GM19351 (cell line): Measurements from ENCODE around the gene H2BK1.

ENCODE experiments used
- ATAC-seq: cut with Tn5 transposase; IDR thresholded peaks from one replicate; pipeline ENCODE4 v1.9.1; 2021; ENCODE audit warnings: mild to moderate bottlenecking, moderate library complexity; ENCODE audit not compliant: unreplicated experiment

Gene H2BK1

GRCh38 chr7:151232917-151233701 lies 22.8 kb upstream of the H2BK1 start:
- ATAC-seq: peak; percentile 36

DNA sequence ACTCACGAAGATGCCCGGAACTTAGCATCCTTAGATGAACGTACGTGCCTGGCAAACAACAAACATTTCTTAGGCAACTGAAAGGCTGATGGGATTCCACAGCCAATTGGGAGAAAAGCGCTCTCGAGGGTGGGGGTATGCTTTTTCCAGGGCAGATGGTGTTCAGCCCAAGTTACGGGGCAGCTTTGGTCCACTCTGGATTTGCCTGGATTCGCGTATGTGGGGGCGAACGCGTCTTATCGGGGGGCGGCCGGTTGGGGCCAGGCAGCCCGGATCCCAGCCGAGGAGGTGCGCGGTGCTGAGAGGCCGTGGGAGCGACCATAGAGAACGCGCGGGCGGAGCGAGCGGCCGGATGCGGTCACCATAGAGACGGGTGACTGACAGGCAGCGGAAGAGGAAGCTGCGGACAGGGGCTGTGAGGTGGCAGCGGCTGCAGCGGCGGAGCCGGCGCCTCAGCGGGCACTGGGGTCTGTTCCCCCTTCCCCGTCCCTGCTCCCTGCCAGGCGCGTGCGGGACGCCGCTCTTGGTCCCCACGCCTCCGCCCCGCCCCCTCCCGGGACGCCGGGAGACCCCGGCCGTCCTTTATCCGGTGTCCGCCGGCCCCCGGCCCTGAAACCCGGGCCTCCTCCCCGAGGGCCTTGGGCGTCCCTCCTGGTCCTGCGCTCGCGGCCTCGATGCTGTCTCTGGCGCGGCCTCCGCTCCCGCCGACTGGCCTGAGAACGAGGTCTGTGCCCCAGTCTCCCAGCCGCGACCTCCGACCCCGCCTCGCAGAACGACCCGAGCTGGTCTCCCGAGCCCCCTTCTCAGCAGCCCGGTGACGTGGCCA lies 22.0 kb upstream of the H2BK1 start, which contains the start of gene CHPF2:
Gene CHPF2, plus strand, starts transcription at position 393 of the 826 bp plus-strand sequence. CDS start 1,529 bp downstream, outside the sequence.
- ATAC-seq: peak; percentile 97

- no peak for ATAC-seq
Observed at GRCh38 chr7:151231080-151231479, 20.8 kb upstream of the H2BK1 start.

GRCh38 chr7:151229249-151229648 lies 19.0 kb upstream of the H2BK1 start:
- no peak for ATAC-seq

DNA sequence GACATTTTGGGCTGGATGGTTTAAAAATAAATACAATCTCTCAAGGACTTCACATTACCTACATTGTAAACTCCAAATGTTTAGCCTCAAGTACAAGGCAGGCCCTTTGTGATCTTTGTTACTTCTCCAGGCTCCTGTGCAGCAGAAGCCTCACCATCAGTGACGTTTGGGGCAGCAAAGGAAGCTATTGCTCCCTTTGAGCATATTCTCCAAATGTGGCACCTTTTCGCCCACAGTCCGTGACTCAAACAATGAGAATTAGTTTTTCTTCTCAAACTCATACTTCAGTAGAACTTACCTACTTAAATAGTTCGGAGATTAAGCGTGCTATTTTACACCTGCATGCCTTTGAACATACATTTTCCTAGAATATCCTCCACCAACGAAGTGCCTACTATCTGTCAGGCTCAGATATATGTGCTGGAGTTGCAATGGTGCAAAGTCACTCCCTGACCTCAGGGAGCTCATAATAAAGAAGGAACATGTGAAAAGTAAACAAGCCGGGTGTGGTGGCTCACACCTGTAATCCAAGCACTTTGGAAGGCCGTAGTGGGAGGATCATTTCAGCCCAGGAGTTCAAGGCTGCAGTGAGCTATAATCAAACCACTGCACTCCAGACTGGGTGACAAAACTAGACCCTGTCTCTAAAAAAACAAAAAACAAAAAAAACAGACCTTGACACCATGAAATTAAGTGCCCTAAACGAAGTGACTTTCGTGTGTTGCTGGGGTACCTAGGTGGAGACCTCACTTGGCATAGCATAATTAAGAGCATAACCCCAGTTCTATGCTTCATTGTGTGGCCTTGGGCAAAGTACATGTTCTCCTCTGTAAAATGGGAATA lies 18.0 kb upstream of the H2BK1 start:
- ATAC-seq: no peak

DNA sequence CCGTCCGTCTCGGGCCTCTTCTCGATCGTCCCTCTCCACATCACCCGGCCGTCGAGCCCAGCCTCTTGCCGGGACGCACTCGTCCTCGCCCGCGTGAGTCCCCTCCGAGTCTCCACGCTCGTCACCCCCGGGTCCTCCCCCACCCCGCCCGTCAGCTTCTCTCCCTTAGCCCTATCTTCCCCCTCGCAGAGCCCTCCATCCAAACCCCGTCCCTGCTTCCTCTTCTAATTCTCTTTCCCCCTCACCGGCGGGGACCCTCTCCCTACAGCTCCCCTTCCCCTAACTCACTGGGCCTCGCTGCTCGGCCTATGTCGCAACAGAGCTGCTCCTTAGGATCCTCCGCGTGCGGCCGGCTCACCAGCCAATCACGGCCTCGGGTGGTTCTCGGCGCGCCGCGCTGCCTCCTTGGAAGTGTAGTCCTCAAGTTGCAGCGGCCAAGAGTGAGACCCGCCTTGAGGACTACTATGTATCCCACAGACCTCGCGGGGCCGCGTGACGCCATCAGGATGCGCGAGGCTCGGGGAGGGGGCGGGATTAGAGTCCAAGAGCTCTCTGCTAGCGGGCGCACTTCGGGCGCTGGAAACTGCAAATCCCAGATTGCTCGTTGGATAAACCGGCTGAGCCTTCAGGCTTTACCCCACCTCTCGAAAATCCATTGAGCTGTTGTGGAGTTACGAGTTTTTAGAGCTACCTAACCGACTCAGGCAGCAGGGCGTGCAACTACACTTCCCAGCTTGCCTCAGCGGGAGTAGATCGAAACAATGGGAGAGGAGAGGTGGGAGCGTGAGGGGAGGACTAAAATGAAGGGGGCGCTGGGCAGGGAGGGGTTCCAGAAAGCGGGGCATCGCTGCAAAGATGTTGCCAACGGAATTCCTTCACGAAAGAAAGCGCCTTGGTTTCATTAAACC lies 16.8 kb upstream of the H2BK1 start, which contains the start of gene ABCF2:
Gene ABCF2, minus strand, starts transcription at position 331 of the 908 bp plus-strand sequence. CDS start 747 bp downstream, outside the sequence.
- peak; percentile 98 for ATAC-seq

- no peak for ATAC-seq
Observed at GRCh38 chr7:151226560-151226874, 16.2 kb upstream of the H2BK1 start.

- no peak for ATAC-seq
Observed at GRCh38 chr7:151225948-151226510, 15.7 kb upstream of the H2BK1 start.

- ATAC-seq: no peak
Observed at GRCh38 chr7:151223728-151224127, 13.4 kb upstream of the H2BK1 start.

DNA sequence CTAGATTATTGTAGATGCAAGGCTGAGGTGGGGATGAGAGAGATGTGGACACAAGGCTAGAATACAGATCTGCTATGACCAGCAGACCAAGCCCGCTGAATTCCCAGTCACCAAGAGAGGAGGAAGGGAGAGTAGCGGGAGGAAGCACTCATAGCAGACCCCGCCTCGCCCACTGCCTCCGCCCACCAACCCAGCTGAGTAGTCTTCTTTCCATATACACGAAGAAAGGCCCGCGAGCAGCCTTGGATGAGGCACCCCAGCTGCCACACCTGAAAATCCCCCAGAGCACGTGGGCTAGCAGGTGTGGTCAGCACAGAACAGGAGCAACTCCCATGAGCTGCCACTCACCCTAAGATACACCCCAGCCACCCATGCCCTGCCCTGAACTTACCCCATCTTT lies 7.9 kb upstream of the H2BK1 start:
- ATAC-seq: no peak

GRCh38 chr7:151215396-151215795 lies 5.1 kb upstream of the H2BK1 start:
- ATAC-seq: no peak

- no peak for ATAC-seq
Observed at GRCh38 chr7:151213826-151214225, 3.5 kb upstream of the H2BK1 start.

DNA sequence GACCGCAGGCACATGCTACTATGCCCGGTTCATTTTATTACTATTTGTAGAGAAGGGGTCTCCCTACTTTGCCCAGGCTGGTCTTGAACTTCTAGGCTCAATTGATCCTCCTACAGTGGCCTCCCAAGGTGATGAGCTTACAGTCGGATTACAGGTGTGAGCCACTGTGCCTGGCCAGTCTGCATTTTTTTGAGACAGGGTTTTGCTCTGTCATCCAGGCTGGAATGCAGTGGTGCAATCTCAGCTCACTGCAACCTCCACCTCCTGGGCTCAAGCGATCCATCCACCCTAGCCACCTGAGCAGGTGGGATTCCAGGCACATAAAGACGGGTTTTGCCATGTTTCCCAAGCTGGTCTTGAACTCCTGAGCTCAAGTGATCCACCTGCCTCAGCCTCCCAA lies 2.3 kb upstream of the H2BK1 start:
- ATAC-seq: no peak

GRCh38 chr7:151211155-151211772 lies 976 bp upstream of the H2BK1 start:
- no peak for ATAC-seq

GRCh38 chr7:151209588-151209987 lies 700 bp downstream of the H2BK1 start:
- no peak for ATAC-seq

DNA sequence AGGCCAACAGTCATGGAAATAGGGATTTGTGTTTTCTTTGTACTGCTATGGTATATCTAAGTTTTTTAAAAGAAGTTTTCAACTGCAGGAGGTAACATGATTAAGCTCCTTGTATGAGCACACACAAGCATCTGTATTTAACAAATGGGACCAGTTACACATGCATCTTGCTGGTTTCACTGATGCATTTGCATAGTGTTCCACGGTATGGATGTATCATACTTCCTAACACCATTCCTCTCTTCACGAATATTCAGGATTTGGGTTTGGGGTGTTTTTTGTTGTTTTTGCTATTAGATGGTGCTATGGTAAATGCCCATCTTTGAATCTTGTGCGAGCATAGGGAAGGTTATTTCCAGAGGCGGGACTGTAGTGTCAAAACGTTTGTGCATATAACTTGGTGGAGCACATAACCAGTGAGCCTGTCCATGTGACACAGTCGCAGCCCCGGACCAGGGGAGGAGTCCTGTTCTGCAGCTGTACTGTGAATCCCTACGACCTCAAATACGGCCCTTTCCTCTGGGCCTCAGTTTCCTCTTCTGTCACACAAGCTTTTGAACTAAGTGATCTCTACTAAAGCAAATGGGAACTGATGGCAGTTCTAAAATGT lies 1.9 kb downstream of the H2BK1 start:
- ATAC-seq: no peak

- no peak for ATAC-seq
Observed at GRCh38 chr7:151207804-151208203, 2.5 kb downstream of the H2BK1 start.

GRCh38 chr7:151207315-151207714 lies 3.0 kb downstream of the H2BK1 start:
- ATAC-seq: no peak

DNA sequence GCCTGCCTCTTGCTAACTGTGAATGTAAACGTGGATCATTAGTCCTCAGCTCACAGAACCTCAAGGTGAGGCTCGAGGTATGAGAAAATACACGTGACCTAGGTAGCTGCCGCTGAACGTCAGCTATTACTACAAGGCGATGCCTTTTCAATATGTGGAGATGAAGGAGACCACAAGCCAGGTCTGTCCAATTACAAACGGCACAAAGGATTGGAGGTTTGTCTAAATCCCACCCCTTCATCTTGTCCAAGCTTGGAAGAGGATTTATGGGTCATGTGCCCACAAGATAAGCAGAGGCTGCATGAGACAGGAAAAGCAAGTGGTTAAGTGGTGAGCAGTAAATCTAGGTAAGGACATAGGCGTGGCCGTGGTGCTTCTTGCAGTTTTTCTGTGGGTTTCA lies 3.4 kb downstream of the H2BK1 start:
- no peak for ATAC-seq
